Chondrocyte (in vitro differentiated cells): ENCODE results near the gene MBNL1. TPM values are rescaled to one million over a fixed set of nuclear protein-coding genes. Genes with fewer than 3 reads are reported as not detected.

ENCODE experiments used
- DNase-seq: peaks from one replicate; pipeline ENCODE4 v3.0.0; 2021; ENCODE audit warnings: mixed read lengths, low spot score
- H3K27ac Mint-ChIP-seq: one replicate; pipeline ENCODE4 v1.8.0; 2021; ENCODE audit warnings: mild to moderate bottlenecking, moderate library complexity, mixed read lengths; ENCODE audit not compliant: unreplicated experiment
- H3K27me3 Mint-ChIP-seq: 2 replicates; pipeline ENCODE4 v1.8.0; 2021; ENCODE audit warnings: low read depth, mixed read lengths
- H3K36me3 Mint-ChIP-seq: 2 replicates; pipeline ENCODE4 v1.8.0; 2021; ENCODE audit warnings: low read depth, mixed read lengths
- H3K4me1 Mint-ChIP-seq: 2 replicates; pipeline ENCODE4 v1.8.0; 2021; ENCODE audit warnings: low read depth, mild to moderate bottlenecking, mixed read lengths
- H3K4me3 Mint-ChIP-seq: one replicate; pipeline ENCODE4 v1.8.0; 2021; ENCODE audit warnings: mild to moderate bottlenecking, moderate library complexity, mixed read lengths; ENCODE audit not compliant: unreplicated experiment
- H3K9me3 Mint-ChIP-seq: 2 replicates; pipeline ENCODE4 v1.8.0; 2021; ENCODE audit warnings: low read depth, mixed read lengths
- CTCF ChIP-seq: fragments of 200-600 bp; sonication (generic); IDR thresholded peaks from 2 replicates; pipeline ENCODE4 v1.5.0; 2021; ENCODE audit warnings: antibody characterized with exemption, mild to moderate bottlenecking, moderate library complexity
- total RNA-seq: library from RNA; stranded (reverse); gene quantifications from 3 replicates; pipeline ENCODE4 v1.2.1, GENCODE V29; 2021

MBNL1 gene
- total RNA-seq, 1 donor from 2014 or later: 166 TPM

- peaks cover 8% of the 10 kb centered on the region for H3K4me1 Mint-ChIP-seq
- H3K9me3 Mint-ChIP-seq: peaks cover 2% of the 10 kb centered on the region
- no peak for DNase-seq
- no peaks in the 10 kb centered on the region for H3K27me3 Mint-ChIP-seq
- TF ChIP-seq CTCF: peak; percentile 80
- no peaks in the 10 kb centered on the region for H3K36me3 Mint-ChIP-seq
- H3K27ac Mint-ChIP-seq: no peak overlapping the region
- no peak overlapping the region for H3K4me3 Mint-ChIP-seq
These were observed 205.9 kb downstream of the MBNL1 start for GRCh38 chr3:152474585-152474984.

- Mint-ChIP-seq H3K4me1 (peaks cover 3% of the 10 kb centered on the region), H3K4me3 (no peak overlapping the region), H3K27ac (no peak overlapping the region), H3K9me3 (peaks cover 27% of the 10 kb centered on the region), H3K27me3 (no peaks in the 10 kb centered on the region), H3K36me3 (peaks cover 12% of the 10 kb centered on the region)
- DNase-seq: no peak
- TF ChIP-seq CTCF: no peak
These were observed 208.7 kb downstream of the MBNL1 start for GRCh38 chr3:152477422-152477821.

- Mint-ChIP-seq H3K27ac (no peak overlapping the region), H3K4me3 (no peak overlapping the region), H3K36me3 (peaks cover 20% of the 10 kb centered on the region), H3K27me3 (no peaks in the 10 kb centered on the region), H3K9me3 (peaks cover 35% of the 10 kb centered on the region), H3K4me1 (peaks cover 3% of the 10 kb centered on the region)
- TF ChIP-seq CTCF: no peak
- no peak for DNase-seq
These were observed 211.7 kb downstream of the MBNL1 start for GRCh38 chr3:152480282-152480953.

GRCh38 chr3:152486364-152486763 lies 217.6 kb downstream of the MBNL1 start:
- Mint-ChIP-seq H3K9me3 (peaks cover 18% of the 10 kb centered on the region), H3K27me3 (no peaks in the 10 kb centered on the region), H3K4me3 (no peak overlapping the region)

GRCh38 chr3:152488449-152488848 lies 219.7 kb downstream of the MBNL1 start:
- DNase-seq: no peak

More at GRCh38 chr3:152486364-152486763, 217.6 kb downstream of the MBNL1 start:
- TF ChIP-seq CTCF: no peak
- peaks cover 12% of the 10 kb centered on the region for H3K36me3 Mint-ChIP-seq
- no peak overlapping the region for H3K27ac Mint-ChIP-seq
- no peak for DNase-seq
- H3K4me1 Mint-ChIP-seq: no peaks in the 10 kb centered on the region

More at GRCh38 chr3:152488449-152488848, 219.7 kb downstream of the MBNL1 start:
- no peak for TF ChIP-seq CTCF
- Mint-ChIP-seq H3K27me3 (no peaks in the 10 kb centered on the region), H3K36me3 (peaks cover 3% of the 10 kb centered on the region), H3K4me1 (no peaks in the 10 kb centered on the region), H3K27ac (no peak overlapping the region), H3K9me3 (no peaks in the 10 kb centered on the region), H3K4me3 (no peak overlapping the region)
